HCT116 (cell line): ENCODE measurements around the gene TMEM140. TPM values are rescaled to one million over a fixed set of nuclear protein-coding genes. Genes with fewer than 3 reads are reported as not detected.

Experiments used
- ATAC-seq: fragments of 200-7000 bp; cut with Tn5 transposase; 2 replicates; pipeline ENCODE4 v1.9.1; 2020; ENCODE audit warnings: mild to moderate bottlenecking, moderate library complexity
- BruUV-seq: library from RNA; stranded (reverse); fragments of 400-500 nt; replicated peaks from 2 replicates; lab custom pipeline; 2021; lab: Mats Ljungman, UMichigan
- CTCF ChIA-PET: fragments of 300-600 bp; sonication (Branson Sonifier 250); formaldehyde crosslinking; loops from one replicate; lab custom pipeline; 2021; ENCODE audit warnings: antibody characterized with exemption; lab: Charles Lee
- POLR2A ChIA-PET: fragments of 300-600, 350-600 bp; sonication (Branson Sonifier 250); formaldehyde crosslinking; loops from one replicate; lab custom pipeline; 2021; ENCODE audit warnings: antibody characterized with exemption; lab: Charles Lee
- RAD21 ChIA-PET, 2 experiments: fragments of 300-600 bp; sonication (Branson Sonifier 250); formaldehyde crosslinking; loops; one replicate each; lab custom pipeline; 2023; ENCODE audit warnings: low total read pairs in 2 of 2; ENCODE audit not compliant: uncharacterized antibody in 2 of 2, unreplicated experiment in 2 of 2, low non-redundant PET in 1 of 2; lab: Charles Lee
- DNase-seq: peaks from one replicate; pipeline ENCODE4 v3.0.0-alpha.2; 2010; ENCODE audit warnings: low read depth, low spot score
- H2AFZ ChIP-seq: fragments of 200-600 bp; shearing (Covaris generic), sonication (generic); 2 replicates; pipeline ENCODE4 v1.6.1; 2017; ENCODE audit warnings: low read depth, mixed run types, mixed read lengths, antibody characterized with exemption, low read length; ENCODE audit not compliant: poor library complexity, severe bottlenecking
- H3K27ac ChIP-seq: 2 replicates; pipeline ENCODE4 v1.5.1; 2012; ENCODE audit warnings: low read depth, low read length
- H3K27me3 ChIP-seq: fragments of 200-600 bp; sonication (generic); 2 replicates; pipeline ENCODE4 v1.6.1; 2016; ENCODE audit warnings: mixed run types, low read length, mixed read lengths; ENCODE audit not compliant: insufficient read depth
- H3K36me3 ChIP-seq, 2 experiments: fragments of 200-500 bp in 1 of 2; fragments of 200-600 bp in 1 of 2; sonication (Bioruptor generic) in 1 of 2; sonication (generic) in 1 of 2; 2 replicates each; pipeline versions ENCODE4 v1.5.1 to v1.6.1; 2014 to 2016; ENCODE audit warnings: low read length in 2 of 2, inconsistent platforms in 1 of 2, mixed read lengths in 1 of 2, mixed run types in 1 of 2; ENCODE audit not compliant: insufficient read depth in 2 of 2, control insufficient read depth in 1 of 2
- H3K4me1 ChIP-seq, 2 experiments: fragments of 200-600 bp in 1 of 2; sonication (generic) in 1 of 2; 2 replicates each; pipeline versions ENCODE4 v1.5.1 to v1.6.1; 2012 to 2017; ENCODE audit warnings: low read length in 2 of 2, inconsistent platforms in 1 of 2, mild to moderate bottlenecking in 1 of 2, mixed read lengths in 1 of 2, mixed run types in 1 of 2, moderate library complexity in 1 of 2; ENCODE audit not compliant: insufficient read depth in 2 of 2, control insufficient read depth in 1 of 2
- H3K4me2 ChIP-seq: fragments of 200-600 bp; sonication (generic); 2 replicates; pipeline ENCODE4 v1.6.1; 2017; ENCODE audit warnings: mixed run types, low read length, mixed read lengths
- H3K4me3 ChIP-seq, 2 experiments: fragments of 200-600 bp in 1 of 2; sonication (generic) in 1 of 2; replicated peaks in 1 of 2; 2 replicates each; pipeline ENCODE4 v1.5.1; 2011 to 2016; ENCODE audit warnings: low read length in 2 of 2, control low read depth in 1 of 2, low read depth in 1 of 2, mild to moderate bottlenecking in 1 of 2, mixed read lengths in 1 of 2, mixed run types in 1 of 2
- H3K79me2 ChIP-seq: fragments of 200-600 bp; sonication (generic); 2 replicates; pipeline ENCODE4 v1.6.1; 2017; ENCODE audit warnings: mild to moderate bottlenecking, mixed run types, low read length, moderate library complexity, mixed read lengths; ENCODE audit not compliant: insufficient read depth
- H3K9ac ChIP-seq: fragments of 200-600 bp; sonication (generic); 2 replicates; pipeline ENCODE4 v1.6.1; 2016; ENCODE audit warnings: low read length, mixed read lengths
- H3K9me2 ChIP-seq: fragments of 200-600 bp; sonication (generic), shearing (Covaris generic); 2 replicates; pipeline ENCODE4 v1.6.1; 2017; ENCODE audit warnings: mixed run types, mild to moderate bottlenecking, moderate library complexity; ENCODE audit not compliant: insufficient read depth
- H3K9me3 ChIP-seq, 2 experiments: fragments of 200-500 bp in 1 of 2; fragments of 200-600 bp in 1 of 2; sonication (Bioruptor generic) in 1 of 2; sonication (generic) in 1 of 2; 2 replicates each; pipeline ENCODE4 v1.6.1; 2014 to 2017; ENCODE audit warnings: low read length in 2 of 2, mixed read lengths in 2 of 2, inconsistent platforms in 1 of 2, low read depth in 1 of 2, mild to moderate bottlenecking in 1 of 2, mixed run types in 1 of 2, moderate library complexity in 1 of 2; ENCODE audit not compliant: control insufficient read depth in 1 of 2, insufficient read depth in 1 of 2
- H4K20me1 ChIP-seq: fragments of 200-600 bp; sonication (generic), shearing (Covaris generic); 2 replicates; pipeline ENCODE4 v1.6.1; 2017; ENCODE audit warnings: mixed run types, mild to moderate bottlenecking, moderate library complexity; ENCODE audit not compliant: insufficient read depth
- ATF3 ChIP-seq: IDR thresholded peaks from 2 replicates; pipeline ENCODE4 v1.6.1; 2012
- CEBPB ChIP-seq: IDR thresholded peaks from 2 replicates; pipeline ENCODE4 v1.6.1; 2012; ENCODE audit warnings: low read depth
- CTCF ChIP-seq, 3 experiments: fragments of 200-600 bp in 1 of 3; sonication (generic) in 1 of 3; IDR thresholded peaks in 2 of 3; conservative IDR thresholded peaks in 1 of 3; 2 replicates each; pipeline ENCODE4 v1.5.1; 2012 to 2017; ENCODE audit warnings: low read depth in 2 of 3, low read length in 2 of 3, antibody characterized with exemption in 1 of 3, borderline replicate concordance in 1 of 3, control low read depth in 1 of 3, mild to moderate bottlenecking in 1 of 3, mixed read lengths in 1 of 3, mixed run types in 1 of 3, moderate library complexity in 1 of 3; ENCODE audit not compliant: insufficient read depth in 1 of 3
- EZH2phosphoT487 ChIP-seq: fragments of 200-600 bp; IDR thresholded peaks from 2 replicates; pipeline ENCODE4 v1.6.1; 2018; ENCODE audit warnings: antibody characterized with exemption, borderline replicate concordance
- FOSL1 ChIP-seq: IDR thresholded peaks from 2 replicates; pipeline ENCODE4 v1.6.1; 2012; ENCODE audit warnings: low read depth
- JUND ChIP-seq: IDR thresholded peaks from 2 replicates; pipeline ENCODE4 v1.6.1; 2012
- POLR2A ChIP-seq: IDR thresholded peaks from 2 replicates; pipeline ENCODE4 v1.7.0; 2011; ENCODE audit warnings: borderline replicate concordance; ENCODE audit not compliant: insufficient read depth, insufficient read length; ENCODE audit errors: extremely low read depth
- POLR2AphosphoS5 ChIP-seq: IDR thresholded peaks from 2 replicates; pipeline ENCODE4 v1.6.1; 2011; ENCODE audit warnings: mild to moderate bottlenecking, low read depth, low read length, moderate library complexity
- REST ChIP-seq: IDR thresholded peaks from 2 replicates; pipeline ENCODE4 v1.6.1; 2012; ENCODE audit warnings: low read depth
- SP1 ChIP-seq: IDR thresholded peaks from 2 replicates; pipeline ENCODE4 v1.6.1; 2012; ENCODE audit warnings: low read depth
- TCF7L2 ChIP-seq: IDR thresholded peaks from 2 replicates; pipeline ENCODE4 v1.7.0; 2011; ENCODE audit warnings: borderline replicate concordance, inconsistent platforms; ENCODE audit not compliant: insufficient read depth, insufficient read length; ENCODE audit errors: extremely low read depth
- YY1 ChIP-seq: IDR thresholded peaks from 2 replicates; pipeline ENCODE4 v1.6.1; 2011; ENCODE audit warnings: low read length, low read depth, moderate library complexity, mild to moderate bottlenecking; ENCODE audit not compliant: insufficient replicate concordance; ENCODE audit errors: extremely low read depth
- ZNF274 ChIP-seq: fragments of 200-500 bp; sonication (Bioruptor generic); IDR thresholded peaks from 2 replicates; pipeline ENCODE4 v1.6.1; 2014; ENCODE audit warnings: mild to moderate bottlenecking, low read depth, low read length, inconsistent platforms
- intact Hi-C: fragments of 100-400 bp; cut with micrococcal nuclease; formaldehyde crosslinking; loops from 2 replicates; pipeline ENCODE4 v1.10.0; 2022
- total RNA-seq: library from RNA; stranded (reverse); gene quantifications from one replicate; pipeline ENCODE4 v1.2.1, GENCODE V29; 2021; ENCODE audit not compliant: unreplicated experiment
- TF ChIP-seq, protein P1 (sequence below): IDR thresholded peaks from 2 replicates; pipeline ENCODE4 v1.6.1; 2012

The TMEM140 gene
- total RNA-seq, 1 experiment from 2014 or later = not detected

- DNase-seq = no peak
- no peaks in the 10 kb centered on the region for H3K4me1 ChIP-seq
- ChIA-PET POLR2A (no interaction called here), CTCF (no interaction called here)
- no peak overlapping the region for H3K27ac ChIP-seq
- H3K36me3 ChIP-seq = no peaks in the 10 kb centered on the region
- no peaks in the 10 kb centered on the region for H4K20me1 ChIP-seq
- H3K4me2 ChIP-seq = no peak overlapping the region
- H3K9me3 ChIP-seq = peaks cover 0 to 7% of the 10 kb centered on the region in 2 experiments; a peak in 1 of 4 replicates
- no peaks in the 10 kb centered on the region for H3K9me2 ChIP-seq
- no peaks in the 10 kb centered on the region for H3K79me2 ChIP-seq
- no peaks in the 10 kb centered on the region for H3K27me3 ChIP-seq
- TF ChIP-seq POLR2AphosphoS5 = no peak
- no peak for TF ChIP-seq ZNF274
- TF ChIP-seq ATF3 = no peak
- no peak for TF ChIP-seq REST
- no peak for TF ChIP-seq YY1
- TF ChIP-seq EZH2phosphoT487 = no peak
- TF ChIP-seq CEBPB = no peak
- no peak for TF ChIP-seq CTCF (IDR thresholded peaks at IDR 0.05 in 2 of 3, conservative IDR thresholded peaks at IDR 0.05 in 1 of 3; ENCODE audit: borderline replicate concordance in 1 of 3, insufficient read depth in 1 of 3, low read depth in 2 of 3, low read length in 2 of 3)
- TF ChIP-seq, protein P1, sequence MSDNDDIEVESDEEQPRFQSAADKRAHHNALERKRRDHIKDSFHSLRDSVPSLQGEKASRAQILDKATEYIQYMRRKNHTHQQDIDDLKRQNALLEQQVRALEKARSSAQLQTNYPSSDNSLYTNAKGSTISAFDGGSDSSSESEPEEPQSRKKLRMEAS = no peak
- no peak for TF ChIP-seq JUND
- no peak for TF ChIP-seq SP1
- no peak for TF ChIP-seq POLR2A
- no peak for TF ChIP-seq TCF7L2
- no peak for TF ChIP-seq FOSL1
- TF ChIP-seq, all 23 proteins: peak for 0
- intact Hi-C loops = no loop called here
- H2AFZ ChIP-seq = no peak overlapping the region
- no TSS peak for BruUV-seq
- H3K9ac ChIP-seq = no peak overlapping the region
- no peak for ATAC-seq
- RAD21 ChIA-PET = no interaction called here
- no peak overlapping the region for H3K4me3 ChIP-seq
Measured at GRCh38 chr7:135117096-135117495, 30.8 kb upstream of the TMEM140 start.
